ENCODE results near the gene AHR.

Gene AHR

GRCh38 chr7:17312641-17313040, 14.2 kb downstream of the AHR start:
- DNase-seq, result no peak
- Mint-ChIP-seq H3K9me3 (no peaks in the 10 kb centered on the region), H3K36me3 (ENCODE audit: low read depth) (peaks cover 61% of the 10 kb centered on the region), H3K4me3 (no peak overlapping the region), H3K4me1 (ENCODE audit: low read depth) (peaks cover 14% of the 10 kb centered on the region), H3K27me3 (no peaks in the 10 kb centered on the region), H3K27ac (no peak overlapping the region)

GRCh38 chr7:17313194-17313593, 14.7 kb downstream of the AHR start:
- no peaks in the 10 kb centered on the region for H3K9me3 Mint-ChIP-seq
- no peak for DNase-seq
- H3K36me3 Mint-ChIP-seq (ENCODE audit: low read depth), result peaks cover 66% of the 10 kb centered on the region
- no peak overlapping the region for H3K27ac Mint-ChIP-seq
- peaks cover 14% of the 10 kb centered on the region for H3K4me1 Mint-ChIP-seq (ENCODE audit: low read depth)
- H3K27me3 Mint-ChIP-seq, result no peaks in the 10 kb centered on the region
- no peak overlapping the region for H3K4me3 Mint-ChIP-seq

- Mint-ChIP-seq H3K9me3 (no peaks in the 10 kb centered on the region), H3K4me3 (no peak overlapping the region), H3K36me3 (ENCODE audit: low read depth) (peaks cover 72% of the 10 kb centered on the region), H3K4me1 (ENCODE audit: low read depth) (peaks cover 35% of the 10 kb centered on the region), H3K27ac (no peak overlapping the region), H3K27me3 (no peaks in the 10 kb centered on the region)
- no peak for DNase-seq
Measured at GRCh38 chr7:17315974-17316373, 17.5 kb downstream of the AHR start.

- Mint-ChIP-seq H3K36me3 (ENCODE audit: low read depth) (peaks cover 71% of the 10 kb centered on the region), H3K27ac (no peak overlapping the region), H3K4me1 (ENCODE audit: low read depth) (peaks cover 36% of the 10 kb centered on the region), H3K27me3 (no peaks in the 10 kb centered on the region), H3K4me3 (no peak overlapping the region), H3K9me3 (no peaks in the 10 kb centered on the region)
- DNase-seq, result no peak
Measured at GRCh38 chr7:17318146-17318545, 19.7 kb downstream of the AHR start.

- H3K4me1 Mint-ChIP-seq (ENCODE audit: low read depth), result peaks cover 34% of the 10 kb centered on the region
Measured at GRCh38 chr7:17319164-17320101, 21.0 kb downstream of the AHR start.

GRCh38 chr7:17320102-17320497, 21.6 kb downstream of the AHR start:
- peaks cover 77% of the 10 kb centered on the region for H3K36me3 Mint-ChIP-seq (ENCODE audit: low read depth)
- peaks cover 34% of the 10 kb centered on the region for H3K4me1 Mint-ChIP-seq (ENCODE audit: low read depth)
- H3K9me3 Mint-ChIP-seq, result no peaks in the 10 kb centered on the region
- no peak for DNase-seq
- H3K27ac Mint-ChIP-seq, result no peak overlapping the region
- no peak overlapping the region for H3K4me3 Mint-ChIP-seq
- no peaks in the 10 kb centered on the region for H3K27me3 Mint-ChIP-seq

More at GRCh38 chr7:17319164-17320101, 21.0 kb downstream of the AHR start:
- Mint-ChIP-seq H3K27ac (no peak overlapping the region), H3K27me3 (no peaks in the 10 kb centered on the region), H3K4me3 (no peak overlapping the region), H3K9me3 (no peaks in the 10 kb centered on the region), H3K36me3 (ENCODE audit: low read depth) (peaks cover 78% of the 10 kb centered on the region)
- DNase-seq, result no peak

- H3K4me3 Mint-ChIP-seq, result no peak overlapping the region
- no peaks in the 10 kb centered on the region for H3K27me3 Mint-ChIP-seq
- peaks cover 35% of the 10 kb centered on the region for H3K4me1 Mint-ChIP-seq (ENCODE audit: low read depth)
- DNase-seq, result no peak
- peaks cover 80% of the 10 kb centered on the region for H3K36me3 Mint-ChIP-seq (ENCODE audit: low read depth)
- no peak overlapping the region for H3K27ac Mint-ChIP-seq
- no peaks in the 10 kb centered on the region for H3K9me3 Mint-ChIP-seq
Measured at GRCh38 chr7:17320657-17321056, 22.2 kb downstream of the AHR start.

GRCh38 chr7:17325364-17325763, 26.9 kb downstream of the AHR start:
- H3K4me3 Mint-ChIP-seq, result no peak overlapping the region
- peaks cover 11% of the 10 kb centered on the region for H3K4me1 Mint-ChIP-seq (ENCODE audit: low read depth)
- peaks cover 79% of the 10 kb centered on the region for H3K36me3 Mint-ChIP-seq (ENCODE audit: low read depth)
- no peak overlapping the region for H3K27ac Mint-ChIP-seq
- DNase-seq, result no peak
- no peaks in the 10 kb centered on the region for H3K9me3 Mint-ChIP-seq
- no peaks in the 10 kb centered on the region for H3K27me3 Mint-ChIP-seq

- Mint-ChIP-seq H3K4me3 (no peak overlapping the region), H3K27me3 (no peaks in the 10 kb centered on the region), H3K36me3 (ENCODE audit: low read depth) (peaks cover 82% of the 10 kb centered on the region), H3K9me3 (no peaks in the 10 kb centered on the region), H3K27ac (no peak overlapping the region), H3K4me1 (ENCODE audit: low read depth) (peaks cover 2% of the 10 kb centered on the region)
- DNase-seq, result no peak
Measured at GRCh38 chr7:17326378-17326777, 27.9 kb downstream of the AHR start.

- peaks cover 79% of the 10 kb centered on the region for H3K36me3 Mint-ChIP-seq (ENCODE audit: low read depth)
- H3K27ac Mint-ChIP-seq, result no peak overlapping the region
- H3K4me3 Mint-ChIP-seq, result no peak overlapping the region
- H3K27me3 Mint-ChIP-seq, result no peaks in the 10 kb centered on the region
- H3K4me1 Mint-ChIP-seq (ENCODE audit: low read depth), result peaks cover 2% of the 10 kb centered on the region
- no peak for DNase-seq
- H3K9me3 Mint-ChIP-seq, result no peaks in the 10 kb centered on the region
Measured at GRCh38 chr7:17328641-17329040, 30.2 kb downstream of the AHR start.

- Mint-ChIP-seq H3K4me1 (ENCODE audit: low read depth) (peaks cover 2% of the 10 kb centered on the region), H3K9me3 (no peaks in the 10 kb centered on the region), H3K4me3 (no peak overlapping the region), H3K36me3 (ENCODE audit: low read depth) (peaks cover 81% of the 10 kb centered on the region), H3K27ac (no peak overlapping the region), H3K27me3 (no peaks in the 10 kb centered on the region)
- no peak for DNase-seq
Measured at GRCh38 chr7:17329440-17329839, 31.0 kb downstream of the AHR start.

- H3K27ac Mint-ChIP-seq, result no peak overlapping the region
- no peaks in the 10 kb centered on the region for H3K9me3 Mint-ChIP-seq
- H3K4me3 Mint-ChIP-seq, result no peak overlapping the region
- no peak for DNase-seq
- H3K4me1 Mint-ChIP-seq (ENCODE audit: low read depth), result no peaks in the 10 kb centered on the region
- H3K36me3 Mint-ChIP-seq (ENCODE audit: low read depth), result peaks cover 82% of the 10 kb centered on the region
- no peaks in the 10 kb centered on the region for H3K27me3 Mint-ChIP-seq
Measured at GRCh38 chr7:17331891-17332501, 33.5 kb downstream of the AHR start.

GRCh38 chr7:17333221-17333620, 34.8 kb downstream of the AHR start:
- H3K36me3 Mint-ChIP-seq (ENCODE audit: low read depth), result peaks cover 78% of the 10 kb centered on the region
- H3K27ac Mint-ChIP-seq, result no peak overlapping the region
- no peaks in the 10 kb centered on the region for H3K4me1 Mint-ChIP-seq (ENCODE audit: low read depth)
- H3K27me3 Mint-ChIP-seq, result no peaks in the 10 kb centered on the region
- no peaks in the 10 kb centered on the region for H3K9me3 Mint-ChIP-seq
- no peak for DNase-seq
- H3K4me3 Mint-ChIP-seq, result no peak overlapping the region

GRCh38 chr7:17336168-17336567, 37.7 kb downstream of the AHR start:
- H3K27me3 Mint-ChIP-seq, result no peaks in the 10 kb centered on the region
- no peaks in the 10 kb centered on the region for H3K9me3 Mint-ChIP-seq
- peaks cover 71% of the 10 kb centered on the region for H3K36me3 Mint-ChIP-seq (ENCODE audit: low read depth)
- H3K4me1 Mint-ChIP-seq (ENCODE audit: low read depth), result peaks cover 7% of the 10 kb centered on the region
- H3K4me3 Mint-ChIP-seq, result no peak overlapping the region
- DNase-seq, result no peak
- H3K27ac Mint-ChIP-seq, result no peak overlapping the region

GRCh38 chr7:17339139-17339538, 40.7 kb downstream of the AHR start:
- Mint-ChIP-seq H3K27me3 (no peaks in the 10 kb centered on the region), H3K36me3 (ENCODE audit: low read depth) (peaks cover 70% of the 10 kb centered on the region), H3K9me3 (no peaks in the 10 kb centered on the region), H3K4me1 (ENCODE audit: low read depth) (peaks cover 15% of the 10 kb centered on the region), H3K27ac (no peak overlapping the region), H3K4me3 (no peak overlapping the region)
- DNase-seq, result no peak
